GM23338 (cell line): ENCODE measurements around the gene CAPZB.

ENCODE experiments used
- CREB1 ChIP-seq: fragments of 250-450 bp; sonication (Bioruptor Pico); IDR thresholded peaks from 2 replicates; pipeline ENCODE4 v1.5.0; 2020; ENCODE audit warnings: low read depth, mild to moderate bottlenecking, moderate library complexity
- EZH2 ChIP-seq: fragments of 200-600 bp; sonication (generic); IDR thresholded peaks from one replicate; pipeline ENCODE4 v1.8.0; 2017; ENCODE audit warnings: antibody characterized with exemption, mild to moderate bottlenecking, low read depth; ENCODE audit not compliant: unreplicated experiment
- EZH2phosphoT487 ChIP-seq: fragments of 200-600 bp; sonication (generic); IDR thresholded peaks from one replicate; pipeline ENCODE4 v1.8.1; 2018; ENCODE audit warnings: antibody characterized with exemption; ENCODE audit not compliant: unreplicated experiment
- JUNB ChIP-seq: IDR thresholded peaks from one replicate; pipeline ENCODE4 v1.6.1; 2016; ENCODE audit warnings: antibody characterized with exemption; ENCODE audit not compliant: unreplicated experiment
- NANOG ChIP-seq: IDR thresholded peaks from 2 replicates; pipeline ENCODE4 v1.6.1; 2016; ENCODE audit warnings: antibody characterized with exemption, borderline replicate concordance
- POLR2AphosphoS5 ChIP-seq: IDR thresholded peaks from 2 replicates; pipeline ENCODE4 v1.6.1; 2016; ENCODE audit warnings: antibody characterized with exemption, low read depth
- STAT1 ChIP-seq: IDR thresholded peaks from one replicate; pipeline ENCODE4 v1.6.1; 2016; ENCODE audit warnings: antibody characterized with exemption; ENCODE audit not compliant: unreplicated experiment
- TF ChIP-seq, protein P1 (sequence below), 2 experiments: fragments of 200-600 bp in 1 of 2; sonication (generic) in 1 of 2; conservative IDR thresholded peaks; 2 replicates each; pipeline versions ENCODE4 v1.5.1 to v1.6.1; 2016 to 2017; ENCODE audit warnings: antibody characterized with exemption in 2 of 2, low read depth in 2 of 2, mild to moderate bottlenecking in 2 of 2, moderate library complexity in 1 of 2
- TF ChIP-seq, protein P2 (sequence below): IDR thresholded peaks from one replicate; pipeline ENCODE4 v1.6.1; 2018; ENCODE audit warnings: antibody characterized with exemption; ENCODE audit not compliant: unreplicated experiment
- TF ChIP-seq, protein P3 (sequence below): IDR thresholded peaks from 2 replicates; pipeline ENCODE4 v1.6.1; 2016; ENCODE audit warnings: antibody characterized with exemption

DNA sequence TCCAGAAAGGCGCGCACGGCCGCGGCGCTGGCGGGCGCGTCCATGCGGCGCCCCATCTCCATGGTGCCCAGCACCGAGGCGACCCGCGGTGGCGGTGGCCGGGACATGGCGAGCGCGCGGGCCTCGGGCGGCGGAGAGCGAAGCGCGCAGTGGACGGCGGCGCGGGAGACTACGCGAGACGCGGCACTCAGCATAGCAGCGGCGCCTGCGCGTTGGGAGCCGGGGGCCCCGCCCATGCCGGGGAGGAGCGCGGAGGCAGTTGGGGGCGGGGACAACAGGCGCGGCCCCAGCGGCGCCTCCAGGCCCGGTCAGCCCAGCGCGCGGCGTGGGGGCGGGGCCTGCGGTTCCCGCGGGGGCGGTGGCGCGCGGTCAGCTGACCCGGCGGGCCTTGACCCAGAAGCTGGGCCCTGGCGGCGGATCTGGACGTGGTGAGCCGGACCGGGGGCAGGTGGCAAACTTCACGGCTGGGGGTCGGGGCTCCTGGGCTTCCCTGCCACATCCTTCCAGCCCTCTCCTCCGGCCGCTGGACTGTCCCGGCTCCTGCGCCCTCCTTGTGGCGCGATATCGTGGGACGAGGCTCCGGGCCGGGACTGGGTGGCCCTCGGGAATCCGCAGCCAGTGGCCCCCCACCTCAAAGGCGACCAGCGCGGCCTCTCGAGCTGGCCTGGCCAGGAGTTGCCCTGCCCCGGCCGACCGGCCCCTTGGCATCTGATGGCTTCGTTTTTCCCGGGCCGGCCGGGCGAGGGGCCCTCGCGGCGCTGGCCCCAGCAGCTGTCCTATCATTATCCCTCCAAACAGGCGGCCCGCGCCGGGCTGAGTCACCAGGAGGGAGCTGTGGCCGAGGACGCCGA, 173.2 kb downstream of the CAPZB start, which contains the start of the genes AKR7A2 and SLC66A1:
- TF ChIP-seq, protein P1, sequence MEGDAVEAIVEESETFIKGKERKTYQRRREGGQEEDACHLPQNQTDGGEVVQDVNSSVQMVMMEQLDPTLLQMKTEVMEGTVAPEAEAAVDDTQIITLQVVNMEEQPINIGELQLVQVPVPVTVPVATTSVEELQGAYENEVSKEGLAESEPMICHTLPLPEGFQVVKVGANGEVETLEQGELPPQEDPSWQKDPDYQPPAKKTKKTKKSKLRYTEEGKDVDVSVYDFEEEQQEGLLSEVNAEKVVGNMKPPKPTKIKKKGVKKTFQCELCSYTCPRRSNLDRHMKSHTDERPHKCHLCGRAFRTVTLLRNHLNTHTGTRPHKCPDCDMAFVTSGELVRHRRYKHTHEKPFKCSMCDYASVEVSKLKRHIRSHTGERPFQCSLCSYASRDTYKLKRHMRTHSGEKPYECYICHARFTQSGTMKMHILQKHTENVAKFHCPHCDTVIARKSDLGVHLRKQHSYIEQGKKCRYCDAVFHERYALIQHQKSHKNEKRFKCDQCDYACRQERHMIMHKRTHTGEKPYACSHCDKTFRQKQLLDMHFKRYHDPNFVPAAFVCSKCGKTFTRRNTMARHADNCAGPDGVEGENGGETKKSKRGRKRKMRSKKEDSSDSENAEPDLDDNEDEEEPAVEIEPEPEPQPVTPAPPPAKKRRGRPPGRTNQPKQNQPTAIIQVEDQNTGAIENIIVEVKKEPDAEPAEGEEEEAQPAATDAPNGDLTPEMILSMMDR (conservative IDR thresholded peaks at IDR 0.05; ENCODE audit: low read depth in 2 of 2): no peak
- TF ChIP-seq POLR2AphosphoS5 (peak; percentile 80), EZH2 (no peak), CREB1 (no peak), EZH2phosphoT487 (no peak), NANOG (no peak), JUNB (no peak), STAT1 (no peak)
- TF ChIP-seq, protein P2, sequence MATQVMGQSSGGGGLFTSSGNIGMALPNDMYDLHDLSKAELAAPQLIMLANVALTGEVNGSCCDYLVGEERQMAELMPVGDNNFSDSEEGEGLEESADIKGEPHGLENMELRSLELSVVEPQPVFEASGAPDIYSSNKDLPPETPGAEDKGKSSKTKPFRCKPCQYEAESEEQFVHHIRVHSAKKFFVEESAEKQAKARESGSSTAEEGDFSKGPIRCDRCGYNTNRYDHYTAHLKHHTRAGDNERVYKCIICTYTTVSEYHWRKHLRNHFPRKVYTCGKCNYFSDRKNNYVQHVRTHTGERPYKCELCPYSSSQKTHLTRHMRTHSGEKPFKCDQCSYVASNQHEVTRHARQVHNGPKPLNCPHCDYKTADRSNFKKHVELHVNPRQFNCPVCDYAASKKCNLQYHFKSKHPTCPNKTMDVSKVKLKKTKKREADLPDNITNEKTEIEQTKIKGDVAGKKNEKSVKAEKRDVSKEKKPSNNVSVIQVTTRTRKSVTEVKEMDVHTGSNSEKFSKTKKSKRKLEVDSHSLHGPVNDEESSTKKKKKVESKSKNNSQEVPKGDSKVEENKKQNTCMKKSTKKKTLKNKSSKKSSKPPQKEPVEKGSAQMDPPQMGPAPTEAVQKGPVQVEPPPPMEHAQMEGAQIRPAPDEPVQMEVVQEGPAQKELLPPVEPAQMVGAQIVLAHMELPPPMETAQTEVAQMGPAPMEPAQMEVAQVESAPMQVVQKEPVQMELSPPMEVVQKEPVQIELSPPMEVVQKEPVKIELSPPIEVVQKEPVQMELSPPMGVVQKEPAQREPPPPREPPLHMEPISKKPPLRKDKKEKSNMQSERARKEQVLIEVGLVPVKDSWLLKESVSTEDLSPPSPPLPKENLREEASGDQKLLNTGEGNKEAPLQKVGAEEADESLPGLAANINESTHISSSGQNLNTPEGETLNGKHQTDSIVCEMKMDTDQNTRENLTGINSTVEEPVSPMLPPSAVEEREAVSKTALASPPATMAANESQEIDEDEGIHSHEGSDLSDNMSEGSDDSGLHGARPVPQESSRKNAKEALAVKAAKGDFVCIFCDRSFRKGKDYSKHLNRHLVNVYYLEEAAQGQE: no peak
- TF ChIP-seq, protein P3, sequence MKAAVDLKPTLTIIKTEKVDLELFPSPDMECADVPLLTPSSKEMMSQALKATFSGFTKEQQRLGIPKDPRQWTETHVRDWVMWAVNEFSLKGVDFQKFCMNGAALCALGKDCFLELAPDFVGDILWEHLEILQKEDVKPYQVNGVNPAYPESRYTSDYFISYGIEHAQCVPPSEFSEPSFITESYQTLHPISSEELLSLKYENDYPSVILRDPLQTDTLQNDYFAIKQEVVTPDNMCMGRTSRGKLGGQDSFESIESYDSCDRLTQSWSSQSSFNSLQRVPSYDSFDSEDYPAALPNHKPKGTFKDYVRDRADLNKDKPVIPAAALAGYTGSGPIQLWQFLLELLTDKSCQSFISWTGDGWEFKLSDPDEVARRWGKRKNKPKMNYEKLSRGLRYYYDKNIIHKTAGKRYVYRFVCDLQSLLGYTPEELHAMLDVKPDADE: no peak
